Neural progenitor cell (in vitro differentiated cells): Measurements from ENCODE around the gene PLPPR2.

Experiments used
- CTCF ChIP-seq: fragments of 200-600 bp; sonication (generic); IDR thresholded peaks from 2 replicates; pipeline ENCODE4 v1.5.1; 2017; ENCODE audit warnings: antibody characterized with exemption, mild to moderate bottlenecking
- EZH2 ChIP-seq: fragments of 200-600 bp; sonication (generic); IDR thresholded peaks from 2 replicates; pipeline ENCODE4 v1.6.1; 2017; ENCODE audit warnings: antibody characterized with exemption, mild to moderate bottlenecking, moderate library complexity

- TF ChIP-seq CTCF (no peak), EZH2 (no peak)
Measured at GRCh38 chr19:11331502-11331901, 23.7 kb upstream of the PLPPR2 start.
